Testis (tissue), 3 donors: Measurements from ENCODE around the gene SNED1. TPM values are rescaled to one million over a fixed set of nuclear protein-coding genes. Genes with fewer than 3 reads are reported as not detected.

Experiments
- DNase-seq: peaks from one replicate; pipeline ENCODE4 v3.0.0-alpha.2; 2019
- H3K27ac ChIP-seq, 2 donors: fragments of 200-600 bp; sonication (generic); one replicate each; pipeline ENCODE4 v1.5.1; 2019
- H3K27me3 ChIP-seq: fragments of 200-600 bp; sonication (generic); one replicate; pipeline ENCODE4 v1.5.1; 2019
- H3K36me3 ChIP-seq: fragments of 200-600 bp; sonication (generic); one replicate; pipeline ENCODE4 v1.5.1; 2017; ENCODE audit warnings: low read depth; ENCODE audit errors: missing control alignments
- H3K4me1 ChIP-seq: fragments of 200-600 bp; sonication (generic); one replicate; pipeline ENCODE4 v1.5.1; 2019
- H3K4me3 ChIP-seq, 2 donors: fragments of 200-600 bp; sonication (generic); one replicate each; pipeline ENCODE4 v1.5.1; 2017 to 2019
- H3K9me3 ChIP-seq: fragments of 200-600 bp; sonication (generic); one replicate; pipeline ENCODE4 v1.5.1; 2017
- CTCF ChIP-seq, 3 experiments: fragments of 450-650 bp in 2 of 3; fragments of 200-600 bp in 1 of 3; sonication (generic) in 1 of 3; IDR thresholded peaks; one replicate each; pipeline ENCODE4 v1.5.1; 2016 to 2019; ENCODE audit warnings: antibody characterized with exemption in 3 of 3, mild to moderate bottlenecking in 2 of 3, moderate library complexity in 1 of 3
- POLR2A ChIP-seq: fragments of 450-650 bp; IDR thresholded peaks from one replicate; pipeline ENCODE4 v1.6.1; 2017; ENCODE audit warnings: antibody characterized with exemption, mild to moderate bottlenecking, moderate library complexity
- WGBS, 2 donors: methylation state at CpG; one replicate each; pipeline ENCODE4 v1.1.5; 2018; 5-methylcytosine and 5-hydroxymethylcytosine counted together
- intact Hi-C: fragments of 100-400 bp; cut with DNase I; formaldehyde crosslinking; loops from one replicate; pipeline ENCODE4 v1.15.1; 2023; ENCODE audit warnings: low total_unique reads
- polyA plus RNA-seq: library from polyadenylated mRNA; stranded (reverse); fragments of 350-450 nt; fragmentation: Illumina TruSeq; extraction: RNeasy Lipid Tissue Mini Kit (QIAGEN cat#74804); gene quantifications from one replicate; pipeline ENCODE4 v1.2.3, GENCODE V29; 2014; ENCODE audit warnings: low read depth, low replicate concordance; ENCODE audit not compliant: insufficient read depth
- total RNA-seq, 2 donors: library from RNA; depleted of rRNA; stranded (reverse); fragments of >200 nt; gene quantifications; one replicate each; pipeline ENCODE4 v1.2.3, GENCODE V29; 2016

The SNED1 gene
- total and polyA plus RNA-seq, 3 donors from 2014 or later: 15.8 to 107 (median 82.7) TPM

GRCh38 chr2:241116606-241117560, 118.5 kb downstream of the SNED1 start:
- H3K4me3 ChIP-seq: no peak overlapping the region
- intact Hi-C loops: no loop called here
- H3K9me3 ChIP-seq: no peaks in the 10 kb centered on the region
- no peak for DNase-seq
- no peaks in the 10 kb centered on the region for H3K36me3 ChIP-seq
- 93 to 94% methylated on average over 32 of the region's 32 CpGs for WGBS, 2 donors
- H3K27ac ChIP-seq: no peak overlapping the region
- no peaks in the 10 kb centered on the region for H3K27me3 ChIP-seq
- no peaks in the 10 kb centered on the region for H3K4me1 ChIP-seq
- no peak for TF ChIP-seq POLR2A
- no peak for TF ChIP-seq CTCF (IDR thresholded peaks at IDR 0.05)

- intact Hi-C loops: no loop called here
- Histone ChIP-seq H3K27ac (no peak overlapping the region), H3K4me3 (no peak overlapping the region), H3K4me1 (no peaks in the 10 kb centered on the region), H3K9me3 (no peaks in the 10 kb centered on the region), H3K27me3 (no peaks in the 10 kb centered on the region), H3K36me3 (no peaks in the 10 kb centered on the region)
- 96 to 97% methylated on average over 8 to 24 of the region's 24 CpGs for WGBS, 2 donors
- no peak for DNase-seq
- no peak for TF ChIP-seq POLR2A
- no peak for TF ChIP-seq CTCF (IDR thresholded peaks at IDR 0.05)
Measured at GRCh38 chr2:241118737-241119505, 120.5 kb downstream of the SNED1 start.

GRCh38 chr2:241120440-241120839, 122.0 kb downstream of the SNED1 start:
- TF ChIP-seq CTCF (IDR thresholded peaks at IDR 0.05) (no peak), POLR2A (no peak)
- DNase-seq: no peak
- Histone ChIP-seq H3K9me3 (no peaks in the 10 kb centered on the region), H3K36me3 (no peaks in the 10 kb centered on the region), H3K27ac (no peak overlapping the region), H3K27me3 (no peaks in the 10 kb centered on the region), H3K4me3 (no peak overlapping the region), H3K4me1 (no peaks in the 10 kb centered on the region)
- intact Hi-C loops: no loop called here
- WGBS, 2 donors: 96 to 98% methylated on average over 2 of the region's 2 CpGs

- Histone ChIP-seq H3K27me3 (no peaks in the 10 kb centered on the region), H3K9me3 (no peaks in the 10 kb centered on the region), H3K4me1 (no peaks in the 10 kb centered on the region), H3K4me3 (no peak overlapping the region), H3K36me3 (no peaks in the 10 kb centered on the region), H3K27ac (no peak overlapping the region)
- WGBS, 2 donors: 95% methylated on average over 5 of the region's 5 CpGs
- TF ChIP-seq POLR2A (no peak), CTCF (IDR thresholded peaks at IDR 0.05) (no peak)
- intact Hi-C loops: no loop called here
- DNase-seq: no peak
Measured at GRCh38 chr2:241121008-241121407, 122.6 kb downstream of the SNED1 start.
